ENCODE results near the gene SIPA1L3. TPM values are rescaled to one million over a fixed set of nuclear protein-coding genes. Genes with fewer than 3 reads are reported as not detected.

The SIPA1L3 gene
- total RNA-seq, 1 donor from 2014 or later = 3.4 TPM

- TF ChIP-seq CTCF (IDR thresholded peaks at IDR 0.05; ENCODE audit: insufficient read depth, low read length, severe bottlenecking) = no peak
- H3K36me3 ChIP-seq (ENCODE audit: control insufficient read depth, insufficient read depth, low read length) = no peaks in the 10 kb centered on the region
- no peak overlapping the region for H3K4me3 ChIP-seq (ENCODE audit: low read depth, low read length)
- DNase-seq (ENCODE audit: low read depth) (peak; percentile 68), FAIRE-seq (no peak)
- H3K27me3 ChIP-seq (ENCODE audit: control insufficient read depth, insufficient read depth, low read length) = no peaks in the 10 kb centered on the region
Observed at GRCh38 chr19:37991841-37992248, 84.8 kb downstream of the SIPA1L3 start.

- FAIRE-seq (no peak), DNase-seq (ENCODE audit: low read depth) (no peak)
- TF ChIP-seq CTCF (IDR thresholded peaks at IDR 0.05; ENCODE audit: insufficient read depth, low read length, severe bottlenecking) = no peak
- H3K36me3 ChIP-seq (ENCODE audit: control insufficient read depth, insufficient read depth, low read length) = no peaks in the 10 kb centered on the region
- no peak overlapping the region for H3K4me3 ChIP-seq (ENCODE audit: low read depth, low read length)
- H3K27me3 ChIP-seq (ENCODE audit: control insufficient read depth, insufficient read depth, low read length) = no peaks in the 10 kb centered on the region
Observed at GRCh38 chr19:37992761-37993160, 85.8 kb downstream of the SIPA1L3 start.

- no peak for DNase-seq (ENCODE audit: low read depth)
- Histone ChIP-seq H3K4me3 (ENCODE audit: low read depth, low read length) (no peak overlapping the region), H3K36me3 (ENCODE audit: control insufficient read depth, insufficient read depth, low read length) (no peaks in the 10 kb centered on the region), H3K27me3 (ENCODE audit: control insufficient read depth, insufficient read depth, low read length) (no peaks in the 10 kb centered on the region)
- no peak for TF ChIP-seq CTCF (IDR thresholded peaks at IDR 0.05; ENCODE audit: insufficient read depth, low read length, severe bottlenecking)
- no peak for FAIRE-seq
Observed at GRCh38 chr19:37994823-37995130, 87.8 kb downstream of the SIPA1L3 start.

DNA sequence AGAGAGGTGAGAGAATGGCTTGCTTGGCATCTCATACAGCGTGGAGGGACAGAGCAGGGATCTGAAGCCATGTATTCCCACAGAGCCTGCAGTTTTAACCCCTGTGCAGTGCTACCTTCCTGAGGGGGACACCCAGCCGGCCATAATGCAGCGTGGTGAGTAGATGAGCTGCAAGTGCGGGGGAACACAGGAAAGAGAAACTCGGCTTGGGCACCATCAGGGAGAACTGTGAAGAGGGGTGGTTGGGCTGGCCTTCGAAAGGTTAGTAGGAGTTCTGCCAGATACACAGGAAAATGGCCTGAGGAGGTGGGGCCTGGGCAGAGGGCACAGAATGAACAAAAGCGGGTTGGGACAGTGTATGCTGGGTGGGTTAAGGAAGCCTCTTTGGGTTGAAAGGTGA is 88.3 kb downstream of the SIPA1L3 start:
- no peak for FAIRE-seq
- TF ChIP-seq CTCF (IDR thresholded peaks at IDR 0.05; ENCODE audit: insufficient read depth, low read length, severe bottlenecking) = no peak

GRCh38 chr19:37997911-37998344 is 90.9 kb downstream of the SIPA1L3 start:
- no peak for FAIRE-seq
- Histone ChIP-seq H3K27me3 (ENCODE audit: control insufficient read depth, insufficient read depth, low read length) (no peaks in the 10 kb centered on the region), H3K4me3 (ENCODE audit: low read depth, low read length) (no peak overlapping the region), H3K36me3 (ENCODE audit: control insufficient read depth, insufficient read depth, low read length) (no peaks in the 10 kb centered on the region)
- DNase-seq (ENCODE audit: low read depth) = peak; percentile 91
- no peak for TF ChIP-seq CTCF (IDR thresholded peaks at IDR 0.05; ENCODE audit: insufficient read depth, low read length, severe bottlenecking)

More for the DNA sequence above, 88.3 kb downstream of the SIPA1L3 start:
- H3K27me3 ChIP-seq (ENCODE audit: control insufficient read depth, insufficient read depth, low read length) = no peaks in the 10 kb centered on the region
- H3K36me3 ChIP-seq (ENCODE audit: control insufficient read depth, insufficient read depth, low read length) = no peaks in the 10 kb centered on the region
- H3K4me3 ChIP-seq (ENCODE audit: low read depth, low read length) = no peak overlapping the region
- DNase-seq (ENCODE audit: low read depth) = no peak

- no peak for DNase-seq (ENCODE audit: low read depth)
- no peak overlapping the region for H3K4me3 ChIP-seq (ENCODE audit: low read depth, low read length)
- no peaks in the 10 kb centered on the region for H3K27me3 ChIP-seq (ENCODE audit: control insufficient read depth, insufficient read depth, low read length)
- FAIRE-seq = no peak
- TF ChIP-seq CTCF (IDR thresholded peaks at IDR 0.05; ENCODE audit: insufficient read depth, low read length, severe bottlenecking) = no peak
- H3K36me3 ChIP-seq (ENCODE audit: control insufficient read depth, insufficient read depth, low read length) = no peaks in the 10 kb centered on the region
Observed at GRCh38 chr19:37998801-37999308, 91.8 kb downstream of the SIPA1L3 start.
